Spleen (tissue), 11 donors: Measurements from ENCODE around the gene BTBD17. TPM values are rescaled to one million over a fixed set of nuclear protein-coding genes. Genes with fewer than 3 reads are reported as not detected.

Experiments
- DNase-seq: peaks from one replicate; pipeline ENCODE4 v3.0.0-alpha.2; 2020
- H3K27ac ChIP-seq, 8 donors: fragments of 200-600 bp; sonication (generic) in 7 of 8; 1 replicate in 4 of 8; 2 replicates in 4 of 8; pipeline versions ENCODE4 v1.5.0 to v1.8.0; 2016 to 2021; ENCODE audit warnings: inconsistent platforms in 4 of 8, mild to moderate bottlenecking in 4 of 8, moderate library complexity in 1 of 8
- H3K27me3 ChIP-seq, 7 donors: fragments of 200-600 bp; sonication (generic) in 6 of 7; replicated peaks in 1 of 7; 1 replicate in 4 of 7; 2 replicates in 3 of 7; pipeline versions ENCODE4 v1.5.0 to v1.8.0; 2016 to 2021; ENCODE audit warnings: inconsistent platforms in 3 of 7, mild to moderate bottlenecking in 1 of 7
- H3K36me3 ChIP-seq, 6 donors: fragments of 200-600 bp; sonication (generic) in 5 of 6; 1 replicate in 4 of 6; 2 replicates in 2 of 6; pipeline versions ENCODE4 v1.5.0 to v1.8.0; 2016 to 2021; ENCODE audit warnings: inconsistent platforms in 2 of 6
- H3K4me1 ChIP-seq, 6 donors: fragments of 200-600 bp; sonication (generic) in 5 of 6; 1 replicate in 3 of 6; 2 replicates in 3 of 6; pipeline versions ENCODE4 v1.5.0 to v1.8.0; 2016 to 2021; ENCODE audit warnings: inconsistent platforms in 3 of 6
- H3K4me3 ChIP-seq, 8 donors: fragments of 200-600 bp; sonication (generic) in 7 of 8; 1 replicate in 4 of 8; 2 replicates in 4 of 8; pipeline versions ENCODE4 v1.5.0 to v1.8.0; 2016 to 2021; ENCODE audit warnings: inconsistent platforms in 4 of 8, mild to moderate bottlenecking in 4 of 8, moderate library complexity in 2 of 8
- H3K9me3 ChIP-seq, 8 donors: fragments of 200-600 bp; sonication (generic) in 7 of 8; 1 replicate in 4 of 8; 2 replicates in 4 of 8; pipeline versions ENCODE4 v1.5.0 to v1.8.0; 2016 to 2021; ENCODE audit warnings: inconsistent platforms in 4 of 8
- CTCF ChIP-seq, 11 experiments: fragments of 200-600 bp in 7 of 11; fragments of 450-650 bp in 4 of 11; sonication (generic) in 4 of 11; IDR thresholded peaks in 8 of 11; conservative IDR thresholded peaks in 3 of 11; 1 replicate in 7 of 11; 2 replicates in 4 of 11; pipeline versions ENCODE4 v1.4.0 to v1.8.0; 2016 to 2021; ENCODE audit warnings: antibody characterized with exemption in 11 of 11, inconsistent platforms in 4 of 11, mild to moderate bottlenecking in 1 of 11
- POLR2A ChIP-seq, 3 donors: fragments of 450-650 bp; IDR thresholded peaks; one replicate each; pipeline ENCODE4 v1.5.1; 2017; ENCODE audit warnings: antibody characterized with exemption in 3 of 3, mild to moderate bottlenecking in 1 of 3
- POLR2AphosphoS5 ChIP-seq, 3 donors: sonication (generic); formaldehyde crosslinking; IDR thresholded peaks; one replicate each; pipeline ENCODE4 v1.5.1; 2017; ENCODE audit warnings: antibody characterized with exemption in 3 of 3
- WGBS, 5 donors: extraction: QIAGEN DNeasy Blood & Tissue Kit in 3 of 5; methylation state at CpG; one replicate each; pipeline versions ENCODE4 v1.1.5 to v1.1.7; 2013 to 2018; 5-methylcytosine and 5-hydroxymethylcytosine counted together
- intact Hi-C: fragments of 100-400 bp; cut with DNase I; formaldehyde crosslinking; loops from one replicate; pipeline ENCODE4 v1.15.0; 2023; ENCODE audit warnings: low total_unique reads
- polyA plus RNA-seq, 3 donors: library from polyadenylated mRNA; stranded (reverse); fragments of 200-250 nt; gene quantifications; one replicate each; pipeline ENCODE4 v1.2.1, GENCODE V29; 2013
- total RNA-seq, 7 donors: library from RNA; depleted of rRNA in 3 of 7; stranded (reverse); fragments of >200 nt in 3 of 7; fragmentation: NEBNext Ultra II Directional in 4 of 7; extraction: Animal tissue kit (Norgen Biotek cat#: 25700) in 4 of 7; gene quantifications; one replicate each; pipeline versions ENCODE4 v1.1.0 to v1.2.1, GENCODE V29; 2016 to 2021
- donor health status: healthy with polysubstance abuse.
- donor health status: DM: no; HTN: no; CAD: no; lungs with moderate emphysema.
- donor health status: DM: no; HTN: no; CAD: no.
- donor health status: Bipolar disorder and iron deficiency.
- donor health status: healthy.
- donor health status: DM: no; HTN: no; CAD: no.
- donor health status: DM: yes; HTN: yes; CAD: no.

The BTBD17 gene
- total and polyA plus RNA-seq, 10 donors, result 0.06 to 0.51 TPM; not detected in 8

DNA sequence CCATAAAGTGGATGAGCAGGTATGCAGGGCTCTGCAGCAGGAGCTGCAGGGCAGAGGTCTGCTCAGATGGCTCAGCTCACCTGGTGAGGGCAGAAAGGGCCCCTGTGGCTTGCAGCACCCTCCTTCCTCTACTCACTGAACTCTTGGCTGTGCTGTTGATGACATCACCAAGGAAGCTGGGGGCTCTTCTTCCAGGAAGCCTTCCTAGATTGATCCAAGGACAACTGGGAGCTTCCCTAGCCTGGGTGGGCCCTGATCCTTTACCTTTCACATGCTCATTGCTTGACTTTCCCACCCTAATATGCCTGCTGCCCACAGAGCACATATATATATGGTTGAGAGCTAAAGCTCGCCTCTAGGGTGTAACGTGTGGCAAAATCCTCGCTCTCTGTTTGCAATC lies 33.2 kb downstream of the BTBD17 start:
- Histone ChIP-seq H3K27ac (no peak overlapping the region), H3K4me1 (peaks cover 17 to 66% (median 37%) of the 10 kb centered on the region in 6 donors), H3K27me3 (peaks cover 0 to 42% (median 11%) of the 10 kb centered on the region in 7 donors), H3K4me3 (no peak overlapping the region), H3K36me3 (peaks cover 0 to 5% (median 0%) of the 10 kb centered on the region in 6 donors), H3K9me3 (no peaks in the 10 kb centered on the region)
- WGBS, 5 donors, result 91 to 98% (median 93%) methylated on average over 3 of the region's 3 CpGs
- DNase-seq, result no peak
- TF ChIP-seq CTCF (IDR thresholded peaks at IDR 0.05 in 8 of 11, conservative IDR thresholded peaks at IDR 0.05 in 3 of 11) (no peak), POLR2A (IDR thresholded peaks at IDR 0.05) (no peak), POLR2AphosphoS5 (IDR thresholded peaks at IDR 0.05) (no peak)
- intact Hi-C loops, result no loop called here

DNA sequence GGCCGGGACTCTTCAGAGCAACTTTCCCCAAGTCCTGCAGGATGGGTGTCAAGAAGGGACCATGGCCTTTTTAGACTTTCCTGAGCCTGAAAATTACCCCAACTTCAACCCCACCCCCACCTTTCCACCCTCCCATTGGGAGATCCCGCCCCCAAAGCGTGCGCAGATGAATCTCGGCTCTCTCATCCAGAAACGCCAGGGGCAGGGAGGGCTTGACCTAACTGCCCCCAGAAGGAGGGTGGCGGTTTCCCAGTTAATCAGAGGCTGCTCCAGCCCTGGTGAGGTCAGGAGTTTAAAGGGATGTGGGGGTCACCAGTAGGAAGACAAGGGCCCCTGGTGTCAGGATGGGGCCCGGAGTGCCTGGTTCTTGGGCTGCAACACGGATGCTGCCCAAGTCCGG lies 35.2 kb downstream of the BTBD17 start:
- intact Hi-C loops, result no loop called here
- TF ChIP-seq CTCF (IDR thresholded peaks at IDR 0.05 in 8 of 11, conservative IDR thresholded peaks at IDR 0.05 in 3 of 11) (no peak), POLR2AphosphoS5 (IDR thresholded peaks at IDR 0.05) (no peak), POLR2A (IDR thresholded peaks at IDR 0.05) (no peak)
- H3K4me1 ChIP-seq, result peaks cover 17 to 57% (median 32%) of the 10 kb centered on the region in 6 donors
- 31 to 38% (median 32%) methylated on average over 10 of the region's 10 CpGs for WGBS, 5 donors
- H3K9me3 ChIP-seq, result no peaks in the 10 kb centered on the region
- DNase-seq, result no peak
- H3K36me3 ChIP-seq, result peaks cover 0 to 5% (median 0%) of the 10 kb centered on the region in 6 donors
- H3K27ac ChIP-seq, result peak overlapping the region in 5 of 8 donors; percentile 54 to 75 (median 67)
- peak overlapping the region; percentile 7 to 66 (median 46) for H3K4me3 ChIP-seq
- peaks cover 0 to 51% (median 11%) of the 10 kb centered on the region in 7 donors for H3K27me3 ChIP-seq

GRCh38 chr17:74325743-74326379 lies 35.8 kb downstream of the BTBD17 start, which contains the start of gene KIF19:
KIF19 (plus strand) TSS chr17:74326226; CDS start chr17:74326350, 124 bp downstream.
- intact Hi-C loops, result no loop called here
- 3 to 17% (median 5%) methylated on average over 31 to 73 of the region's 73 CpGs for WGBS, 5 donors
- TF ChIP-seq POLR2A (IDR thresholded peaks at IDR 0.05) (no peak), POLR2AphosphoS5 (IDR thresholded peaks at IDR 0.05) (peak; percentile 52 to 82 (median 73))
- Histone ChIP-seq H3K36me3 (peaks cover 0 to 5% (median 0%) of the 10 kb centered on the region in 6 donors), H3K4me3 (peak within 1 kb of the TSS; percentile 8 to 66 (median 46)), H3K27ac (peak within 1 kb of the TSS in 7 of 8 donors; percentile 39 to 75 (median 65)), H3K27me3 (peaks cover 0 to 51% (median 11%) of the 10 kb centered on the region in 7 donors), H3K9me3 (no peaks in the 10 kb centered on the region), H3K4me1 (peaks cover 17 to 57% (median 32%) of the 10 kb centered on the region in 6 donors)
- DNase-seq, result peak; percentile 86

DNA sequence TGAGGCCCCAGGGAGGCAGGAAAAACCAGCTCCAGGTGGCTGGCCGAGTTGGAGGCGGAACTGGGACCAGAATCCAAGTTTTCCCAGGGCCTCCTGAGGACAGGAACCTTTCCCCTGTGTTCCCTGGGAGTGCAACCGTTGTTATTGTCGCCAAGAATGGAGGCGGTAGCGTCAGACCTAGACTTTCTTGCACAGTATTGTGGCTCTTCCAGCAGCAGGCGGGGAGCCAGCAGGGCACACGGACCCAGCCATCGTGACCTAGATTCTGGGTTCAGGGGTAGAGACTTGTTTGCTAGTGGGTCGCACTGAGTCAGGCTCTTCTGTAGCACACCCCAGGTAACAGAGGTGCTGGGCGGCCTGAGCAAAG lies 36.3 kb downstream of the BTBD17 start:
- 18 to 37% (median 34%) methylated on average over 9 to 11 of the region's 11 CpGs for WGBS, 5 donors
- Histone ChIP-seq H3K36me3 (peaks cover 0 to 5% (median 0%) of the 10 kb centered on the region in 6 donors), H3K27me3 (peaks cover 0 to 51% (median 11%) of the 10 kb centered on the region in 7 donors), H3K9me3 (no peaks in the 10 kb centered on the region), H3K27ac (peak overlapping the region in 7 of 8 donors; percentile 39 to 75 (median 65)), H3K4me3 (peak overlapping the region in 6 of 8 donors; percentile 39 to 66 (median 46)), H3K4me1 (peaks cover 17 to 57% (median 32%) of the 10 kb centered on the region in 6 donors)
- intact Hi-C loops, result no loop called here
- TF ChIP-seq POLR2AphosphoS5 (IDR thresholded peaks at IDR 0.05), result no peak
- no peak for TF ChIP-seq POLR2A (IDR thresholded peaks at IDR 0.05)
- TF ChIP-seq CTCF (IDR thresholded peaks at IDR 0.05 in 8 of 11, conservative IDR thresholded peaks at IDR 0.05 in 3 of 11), result no peak
- DNase-seq, result no peak
